ENCODE measurements around the gene MLPH. TPM values are rescaled to one million over a fixed set of nuclear protein-coding genes. Genes with fewer than 3 reads are reported as not detected.

Gene MLPH
- total and polyA plus RNA-seq, 8 donors, result 61.3 to 657 (median 344) TPM

- Histone ChIP-seq H3K4me3 (no peak overlapping the region), H3K4me1 (peaks cover 10 to 18% (median 13%) of the 10 kb centered on the region in 4 donors), H3K27ac (no peak overlapping the region), H3K27me3 (peaks cover 0 to 14% (median 8%) of the 10 kb centered on the region in 3 donors), H3K9me3 (no peaks in the 10 kb centered on the region), H3K36me3 (no peaks in the 10 kb centered on the region)
- TF ChIP-seq EP300 (IDR thresholded peaks at IDR 0.05) (no peak), POLR2AphosphoS5 (IDR thresholded peaks at IDR 0.05) (no peak), CTCF (IDR thresholded peaks at IDR 0.05) (no peak), POLR2A (IDR thresholded peaks at IDR 0.05) (no peak)
- intact Hi-C loops (cut with DNase I; ENCODE audit: low total_unique reads), result no loop called here
- DNase-seq, result no peak
- WGBS, 5 donors, result 88 to 94% (median 92%) methylated on average over 5 of the region's 5 CpGs
These were observed 82.0 kb downstream of the MLPH start for GRCh38 chr2:237569041-237569440.

GRCh38 chr2:237569896-237570295, 82.8 kb downstream of the MLPH start:
- 91 to 98% (median 96%) methylated on average over 3 of the region's 3 CpGs for WGBS, 5 donors
- Histone ChIP-seq H3K4me3 (no peak overlapping the region), H3K27me3 (peaks cover 0 to 6% (median 1%) of the 10 kb centered on the region in 3 donors), H3K36me3 (no peaks in the 10 kb centered on the region), H3K4me1 (peaks cover 15 to 25% (median 18%) of the 10 kb centered on the region in 4 donors), H3K27ac (no peak overlapping the region), H3K9me3 (no peaks in the 10 kb centered on the region)
- intact Hi-C loops (cut with DNase I; ENCODE audit: low total_unique reads), result loop anchor here (5.0 kb wide), 2 partner anchors 58 to 98 kb away; no protein-coding TSS in a partner anchor
- no peak for TF ChIP-seq CTCF (IDR thresholded peaks at IDR 0.05)
- no peak for TF ChIP-seq EP300 (IDR thresholded peaks at IDR 0.05)
- TF ChIP-seq POLR2A (IDR thresholded peaks at IDR 0.05), result no peak
- TF ChIP-seq POLR2AphosphoS5 (IDR thresholded peaks at IDR 0.05), result no peak
- no peak for DNase-seq

- DNase-seq, result no peak
- Histone ChIP-seq H3K9me3 (no peaks in the 10 kb centered on the region), H3K36me3 (no peaks in the 10 kb centered on the region), H3K4me1 (peaks cover 21 to 34% (median 27%) of the 10 kb centered on the region in 4 donors), H3K27ac (no peak overlapping the region), H3K4me3 (no peak overlapping the region), H3K27me3 (peaks cover 0 to 4% (median 0%) of the 10 kb centered on the region in 3 donors)
- intact Hi-C loops (cut with DNase I; ENCODE audit: low total_unique reads), result loop anchor here (5.0 kb wide), 2 partner anchors 59 to 99 kb away; no protein-coding TSS in a partner anchor
- 81 to 92% (median 81%) methylated on average over 7 to 9 of the region's 9 CpGs for WGBS, 5 donors
- TF ChIP-seq EP300 (IDR thresholded peaks at IDR 0.05) (no peak), POLR2A (IDR thresholded peaks at IDR 0.05) (no peak), CTCF (IDR thresholded peaks at IDR 0.05) (no peak), POLR2AphosphoS5 (IDR thresholded peaks at IDR 0.05) (no peak)
These were observed 83.8 kb downstream of the MLPH start for GRCh38 chr2:237570776-237571335.

GRCh38 chr2:237571551-237571950, 84.5 kb downstream of the MLPH start:
- Histone ChIP-seq H3K9me3 (no peaks in the 10 kb centered on the region), H3K4me3 (no peak overlapping the region), H3K36me3 (peaks cover 0 to 2% (median under 1%) of the 10 kb centered on the region in 4 donors), H3K4me1 (peaks cover 21 to 38% (median 29%) of the 10 kb centered on the region in 4 donors), H3K27ac (no peak overlapping the region), H3K27me3 (peaks cover 0 to 4% (median 0%) of the 10 kb centered on the region in 3 donors)
- 72 to 97% (median 90%) methylated on average over 6 to 7 of the region's 7 CpGs for WGBS, 5 donors
- TF ChIP-seq POLR2AphosphoS5 (IDR thresholded peaks at IDR 0.05) (no peak), POLR2A (IDR thresholded peaks at IDR 0.05) (no peak), CTCF (IDR thresholded peaks at IDR 0.05) (no peak), EP300 (IDR thresholded peaks at IDR 0.05) (no peak)
- intact Hi-C loops (cut with DNase I; ENCODE audit: low total_unique reads), result loop anchor here (5.0 kb wide), 2 partner anchors 59 to 99 kb away; no protein-coding TSS in a partner anchor
- no peak for DNase-seq
